ENCODE data around the gene FIGN. TPM values are rescaled to one million over a fixed set of nuclear protein-coding genes. Genes with fewer than 3 reads are reported as not detected.

Gene FIGN
- total RNA-seq, 1 donor from 2014 or later, result 12.1 TPM

DNA sequence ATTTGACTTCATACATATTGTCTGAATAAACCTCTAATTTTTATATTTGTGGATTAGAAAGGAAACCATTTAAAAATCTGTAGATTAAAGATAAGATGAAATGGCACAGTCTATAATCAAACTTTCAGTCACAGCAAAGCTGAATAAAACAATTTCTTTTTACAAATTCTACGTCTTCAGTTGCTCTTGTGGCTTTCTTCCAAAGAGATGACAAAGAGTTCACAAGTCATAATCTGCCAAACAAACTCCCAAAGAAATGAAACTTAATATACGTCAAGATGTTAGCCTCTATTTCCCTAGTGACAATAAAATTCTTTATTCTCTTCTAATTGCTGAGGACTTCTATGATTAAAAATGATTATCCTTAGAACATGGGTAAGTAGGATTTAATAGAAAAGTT is 66.3 kb downstream of the FIGN start:
- H3K4me1 Mint-ChIP-seq (ENCODE audit: low read depth), result peaks cover 58% of the 10 kb centered on the region

DNA sequence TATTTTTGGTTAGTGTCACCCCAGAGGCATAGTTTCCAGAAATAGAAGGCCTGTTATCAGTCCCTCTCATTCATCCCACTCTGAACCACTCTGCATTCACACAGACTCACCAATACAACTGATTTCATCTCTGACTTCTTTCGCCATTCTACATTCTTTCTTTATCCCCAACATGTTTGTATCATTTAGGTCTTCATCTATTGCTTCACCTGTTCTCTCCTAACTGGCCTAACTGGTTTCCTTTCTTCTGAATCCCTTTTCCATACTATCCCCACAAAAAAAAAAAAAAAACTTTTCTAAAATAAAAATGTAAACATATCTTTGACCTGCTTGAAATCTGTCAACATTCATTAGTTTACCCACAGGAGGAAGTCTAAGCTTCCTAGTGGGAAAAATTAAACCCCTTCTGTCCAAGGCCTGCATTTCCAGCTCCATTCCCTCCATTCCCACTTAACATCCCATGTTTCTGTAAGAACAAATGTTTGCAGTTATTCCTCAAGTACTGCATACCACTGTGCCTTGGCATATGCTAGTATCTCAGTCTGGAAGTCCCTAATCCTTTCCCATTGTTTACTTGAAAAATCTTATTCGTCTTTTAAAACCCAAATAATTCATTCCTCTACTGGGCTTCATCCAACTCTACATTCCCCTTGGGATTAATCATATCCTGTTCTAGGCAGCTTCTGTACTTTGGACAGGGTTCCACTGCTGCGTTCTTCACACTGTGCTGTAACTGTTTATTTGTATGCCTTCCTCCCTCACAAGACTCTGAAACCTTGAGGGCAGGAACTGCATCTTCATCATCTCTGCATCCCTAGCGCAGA is 68.5 kb downstream of the FIGN start:
- DNase-seq (ENCODE audit: low spot score), result no peak
- H3K27ac Mint-ChIP-seq (ENCODE audit: unreplicated experiment), result peak overlapping the region; percentile 57
- H3K27me3 Mint-ChIP-seq (ENCODE audit: low read depth), result no peaks in the 10 kb centered on the region
- H3K9me3 Mint-ChIP-seq (ENCODE audit: low read depth), result peaks cover 3% of the 10 kb centered on the region
- H3K4me3 Mint-ChIP-seq (ENCODE audit: unreplicated experiment), result no peak overlapping the region
- H3K36me3 Mint-ChIP-seq (ENCODE audit: low read depth), result peaks cover 8% of the 10 kb centered on the region
- H3K4me1 Mint-ChIP-seq (ENCODE audit: low read depth), result peaks cover 58% of the 10 kb centered on the region
- TF ChIP-seq, protein P1, sequence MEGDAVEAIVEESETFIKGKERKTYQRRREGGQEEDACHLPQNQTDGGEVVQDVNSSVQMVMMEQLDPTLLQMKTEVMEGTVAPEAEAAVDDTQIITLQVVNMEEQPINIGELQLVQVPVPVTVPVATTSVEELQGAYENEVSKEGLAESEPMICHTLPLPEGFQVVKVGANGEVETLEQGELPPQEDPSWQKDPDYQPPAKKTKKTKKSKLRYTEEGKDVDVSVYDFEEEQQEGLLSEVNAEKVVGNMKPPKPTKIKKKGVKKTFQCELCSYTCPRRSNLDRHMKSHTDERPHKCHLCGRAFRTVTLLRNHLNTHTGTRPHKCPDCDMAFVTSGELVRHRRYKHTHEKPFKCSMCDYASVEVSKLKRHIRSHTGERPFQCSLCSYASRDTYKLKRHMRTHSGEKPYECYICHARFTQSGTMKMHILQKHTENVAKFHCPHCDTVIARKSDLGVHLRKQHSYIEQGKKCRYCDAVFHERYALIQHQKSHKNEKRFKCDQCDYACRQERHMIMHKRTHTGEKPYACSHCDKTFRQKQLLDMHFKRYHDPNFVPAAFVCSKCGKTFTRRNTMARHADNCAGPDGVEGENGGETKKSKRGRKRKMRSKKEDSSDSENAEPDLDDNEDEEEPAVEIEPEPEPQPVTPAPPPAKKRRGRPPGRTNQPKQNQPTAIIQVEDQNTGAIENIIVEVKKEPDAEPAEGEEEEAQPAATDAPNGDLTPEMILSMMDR (IDR thresholded peaks at IDR 0.05), result no peak

More for the DNA sequence above, 66.3 kb downstream of the FIGN start:
- H3K4me3 Mint-ChIP-seq (ENCODE audit: unreplicated experiment), result no peak overlapping the region
- peaks cover 3% of the 10 kb centered on the region for H3K9me3 Mint-ChIP-seq (ENCODE audit: low read depth)
- DNase-seq (ENCODE audit: low spot score), result no peak
- TF ChIP-seq, protein P1 (IDR thresholded peaks at IDR 0.05), result no peak
- H3K27ac Mint-ChIP-seq (ENCODE audit: unreplicated experiment), result no peak overlapping the region
- H3K27me3 Mint-ChIP-seq (ENCODE audit: low read depth), result no peaks in the 10 kb centered on the region
- peaks cover 2% of the 10 kb centered on the region for H3K36me3 Mint-ChIP-seq (ENCODE audit: low read depth)

DNA sequence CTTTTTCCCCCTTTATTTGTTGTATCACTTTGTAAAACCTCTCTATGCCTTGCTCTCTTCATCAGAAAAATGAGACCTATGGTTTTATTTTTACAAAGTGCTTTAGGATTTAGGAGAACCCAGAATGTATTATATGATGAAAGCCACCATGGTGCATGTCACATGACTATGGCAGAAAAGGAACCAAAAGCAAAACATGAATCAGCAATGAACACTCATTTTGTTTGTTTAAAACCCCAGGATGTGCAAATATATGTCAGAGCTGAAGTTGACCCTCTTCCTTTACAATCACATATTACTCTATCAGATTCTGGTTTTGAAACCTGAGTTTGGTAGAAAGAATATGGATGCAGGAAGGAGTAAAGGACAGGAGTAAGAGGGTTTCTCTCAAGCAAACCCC is 70.0 kb downstream of the FIGN start:
- H3K27ac Mint-ChIP-seq (ENCODE audit: unreplicated experiment), result peak overlapping the region; percentile 41

DNA sequence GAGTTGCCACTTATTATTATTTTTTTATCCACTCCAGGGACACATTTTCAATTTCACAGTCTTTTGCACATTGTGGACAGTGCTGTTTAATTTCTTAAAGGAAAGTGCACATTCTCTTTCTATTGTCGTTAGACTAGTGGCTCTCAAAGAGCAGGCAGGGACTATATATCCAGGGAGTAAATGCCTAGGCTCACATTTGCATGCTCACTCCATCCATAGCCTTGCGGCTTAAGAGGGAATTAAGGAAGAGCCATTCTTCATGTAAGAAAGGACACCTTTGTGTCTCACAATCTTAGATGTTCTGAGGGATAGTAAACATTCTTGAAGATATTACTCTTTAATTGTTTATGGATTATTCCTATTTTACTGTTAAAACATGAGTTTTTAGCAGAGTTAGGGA is 70.8 kb downstream of the FIGN start:
- Mint-ChIP-seq H3K4me1 (ENCODE audit: low read depth) (peaks cover 71% of the 10 kb centered on the region), H3K27me3 (ENCODE audit: low read depth) (no peaks in the 10 kb centered on the region), H3K27ac (ENCODE audit: unreplicated experiment) (no peak overlapping the region), H3K36me3 (ENCODE audit: low read depth) (peaks cover 8% of the 10 kb centered on the region), H3K4me3 (ENCODE audit: unreplicated experiment) (no peak overlapping the region), H3K9me3 (ENCODE audit: low read depth) (peaks cover 3% of the 10 kb centered on the region)
- no peak for DNase-seq (ENCODE audit: low spot score)
- TF ChIP-seq, protein P1 (IDR thresholded peaks at IDR 0.05), result no peak

More for the DNA sequence above, 70.0 kb downstream of the FIGN start:
- Mint-ChIP-seq H3K4me3 (ENCODE audit: unreplicated experiment) (no peak overlapping the region), H3K36me3 (ENCODE audit: low read depth) (peaks cover 8% of the 10 kb centered on the region), H3K27me3 (ENCODE audit: low read depth) (no peaks in the 10 kb centered on the region), H3K4me1 (ENCODE audit: low read depth) (peaks cover 68% of the 10 kb centered on the region), H3K9me3 (ENCODE audit: low read depth) (peaks cover 3% of the 10 kb centered on the region)
- DNase-seq (ENCODE audit: low spot score), result no peak
- TF ChIP-seq, protein P1 (IDR thresholded peaks at IDR 0.05), result no peak

DNA sequence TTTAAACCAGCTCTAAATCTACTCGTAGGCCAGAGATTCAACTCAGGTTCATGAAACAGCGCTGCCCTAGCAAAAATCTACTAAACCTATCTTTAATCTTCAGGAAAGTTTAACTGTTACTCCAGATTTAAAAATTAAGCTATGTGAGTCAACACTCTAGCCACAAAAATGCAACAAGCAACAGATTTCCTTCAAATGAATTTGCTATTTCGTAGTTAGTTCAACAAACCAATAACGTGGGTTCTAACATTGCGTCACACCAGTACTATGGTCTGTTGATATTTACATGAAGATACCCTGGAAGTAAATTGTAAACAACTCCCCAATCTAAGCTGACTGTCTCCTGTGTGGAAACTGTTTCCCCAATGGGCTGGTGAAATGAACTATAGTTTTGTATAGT is 71.2 kb downstream of the FIGN start:
- Mint-ChIP-seq H3K4me3 (ENCODE audit: unreplicated experiment) (no peak overlapping the region), H3K27me3 (ENCODE audit: low read depth) (no peaks in the 10 kb centered on the region), H3K4me1 (ENCODE audit: low read depth) (peaks cover 73% of the 10 kb centered on the region), H3K27ac (ENCODE audit: unreplicated experiment) (peak overlapping the region; percentile 57), H3K36me3 (ENCODE audit: low read depth) (peaks cover 8% of the 10 kb centered on the region), H3K9me3 (ENCODE audit: low read depth) (peaks cover 3% of the 10 kb centered on the region)
- DNase-seq (ENCODE audit: low spot score), result no peak
- TF ChIP-seq, protein P1 (IDR thresholded peaks at IDR 0.05), result no peak
